MCF 10A (cell line): ENCODE results near the gene UHRF1. TPM values are rescaled to one million over a fixed set of nuclear protein-coding genes. Genes with fewer than 3 reads are reported as not detected.
"Not testable (repeated sequence)": the region's sequence is repeated elsewhere in the genome, so short reads cannot be mapped to it uniquely, and the experiment has no call there.

Experiments
- BruUV-seq: library from RNA; stranded (reverse); fragments of 400-500 nt; replicated peaks from 2 replicates; lab custom pipeline; 2021; lab: Mats Ljungman, UMichigan
- CTCF ChIA-PET: fragments of 300-600 bp; sonication (Branson Sonifier 250); formaldehyde crosslinking; extraction: SDS; loops from one replicate; lab custom pipeline; 2021; ENCODE audit warnings: antibody characterized with exemption, inconsistent platforms; lab: Yijun Ruan, JAX
- POLR2A ChIA-PET: fragments of 300-600, 350-650 bp; sonication (Branson Sonifier 250); formaldehyde crosslinking; extraction: SDS; loops from one replicate; lab custom pipeline; 2020; ENCODE audit warnings: antibody characterized with exemption, inconsistent platforms; lab: Yijun Ruan, JAX
- DNase-seq: peaks from one replicate; pipeline ENCODE4 v3.0.0-alpha.2; 2018; ENCODE audit not compliant: unreplicated experiment
- H3K27ac Mint-ChIP-seq: one replicate; pipeline ENCODE4 v1.8.0; 2022; ENCODE audit warnings: mild to moderate bottlenecking, low read depth, mixed read lengths; ENCODE audit not compliant: unreplicated experiment
- H3K27me3 Mint-ChIP-seq: one replicate; pipeline ENCODE4 v1.8.0; 2022; ENCODE audit warnings: mixed read lengths; ENCODE audit not compliant: insufficient read depth, unreplicated experiment
- H3K36me3 Mint-ChIP-seq: one replicate; pipeline ENCODE4 v1.8.0; 2022; ENCODE audit warnings: mild to moderate bottlenecking, moderate library complexity, mixed read lengths; ENCODE audit not compliant: insufficient read depth, unreplicated experiment
- H3K4me1 Mint-ChIP-seq: one replicate; pipeline ENCODE4 v1.8.0; 2022; ENCODE audit warnings: mixed read lengths; ENCODE audit not compliant: insufficient read depth, unreplicated experiment
- H3K4me3 Mint-ChIP-seq: one replicate; pipeline ENCODE4 v1.8.0; 2022; ENCODE audit warnings: mild to moderate bottlenecking, moderate library complexity, mixed read lengths; ENCODE audit not compliant: unreplicated experiment
- H3K9me3 Mint-ChIP-seq: one replicate; pipeline ENCODE4 v1.8.0; 2022; ENCODE audit warnings: mixed read lengths; ENCODE audit not compliant: unreplicated experiment
- intact Hi-C: fragments of 100-400 bp; cut with micrococcal nuclease; formaldehyde crosslinking; loops from 2 replicates; pipeline ENCODE4 v1.14.1; 2022
- total RNA-seq: library from RNA; stranded (reverse); gene quantifications from 2 replicates; pipeline ENCODE4 v1.2.3, GENCODE V29; 2022
- TF ChIP-seq, protein P1 (sequence below): fragments of 200-600 bp; IDR thresholded peaks from one replicate; pipeline ENCODE4 v1.8.0; 2022; ENCODE audit warnings: antibody characterized with exemption, mild to moderate bottlenecking; ENCODE audit not compliant: unreplicated experiment

Gene UHRF1
- total RNA-seq, 1 experiment from 2014 or later, result 16.0 TPM

DNA sequence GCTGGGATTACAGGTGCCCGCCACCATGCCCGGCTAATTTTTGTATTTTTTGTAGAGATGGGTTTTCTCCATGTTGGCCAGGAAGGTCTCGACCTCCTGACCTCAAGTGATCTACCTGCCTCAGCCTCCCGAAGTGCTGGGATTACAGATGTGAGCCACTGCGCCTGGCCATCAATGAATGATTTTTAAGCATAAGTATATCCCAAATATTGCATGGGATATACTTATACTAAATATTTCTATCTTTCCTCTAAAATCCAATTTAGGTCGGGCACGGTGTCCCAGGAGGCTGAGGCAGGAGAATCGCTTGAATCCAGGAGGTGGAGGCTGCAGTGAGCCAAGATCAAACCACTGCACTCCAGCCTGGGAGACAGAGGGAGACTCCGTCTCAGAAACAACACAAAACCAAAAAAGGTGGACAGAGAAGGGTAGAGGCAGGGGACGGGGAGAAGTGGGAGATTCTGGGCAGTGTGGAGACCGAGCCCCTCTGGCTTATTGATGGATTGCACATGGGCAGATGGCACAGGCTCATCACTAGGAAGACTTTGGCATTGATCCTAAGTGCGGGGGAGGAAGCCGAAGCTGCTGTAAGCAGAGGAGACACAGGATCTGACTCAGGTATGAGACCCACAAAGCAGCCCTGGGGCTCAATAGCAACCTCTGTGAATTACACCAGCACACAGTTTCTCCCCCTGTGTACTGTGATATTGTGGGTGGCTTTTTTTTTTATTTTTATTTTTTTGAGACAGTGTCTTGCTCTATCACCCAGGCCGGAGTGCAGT is 20.1 kb upstream of the UHRF1 start:
- BruUV-seq, result no TSS peak
- CTCF ChIA-PET, result interaction anchor here (0.6 kb wide), 1 partner anchor 17 kb away, joined by 4 read pairs; no protein-coding TSS in a partner anchor
- POLR2A ChIA-PET, result interaction anchor here (2.0 kb wide), 1 partner anchor 23 kb away, joined by 6 read pairs; no protein-coding TSS in a partner anchor

DNA sequence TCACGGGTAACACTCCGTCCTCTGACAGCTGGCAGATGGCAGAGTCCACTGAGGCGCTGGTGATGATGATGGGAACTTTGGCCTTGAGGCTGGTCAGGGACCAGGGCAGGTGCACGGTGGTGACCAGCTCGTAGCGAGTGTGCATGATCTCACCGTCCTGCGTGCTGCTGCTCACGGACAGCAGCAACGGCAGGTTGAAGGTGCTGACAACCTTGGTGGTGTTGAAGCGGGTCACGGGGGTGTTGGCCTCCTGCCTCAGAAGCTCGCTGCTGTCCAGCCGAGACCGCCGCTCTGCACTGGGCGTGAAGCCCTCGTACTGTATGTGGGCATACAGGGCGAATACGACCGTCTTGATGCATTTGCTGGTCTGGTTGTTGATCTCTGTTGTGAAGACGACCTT is 18.2 kb upstream of the UHRF1 start:
- intact Hi-C loops, result no loop called here
- ChIA-PET CTCF (interaction anchor here (0.8 kb wide), 1 partner anchor 18 kb away, joined by 4 read pairs; no protein-coding TSS in a partner anchor), POLR2A (no interaction called here)
- TF ChIP-seq, protein P1, sequence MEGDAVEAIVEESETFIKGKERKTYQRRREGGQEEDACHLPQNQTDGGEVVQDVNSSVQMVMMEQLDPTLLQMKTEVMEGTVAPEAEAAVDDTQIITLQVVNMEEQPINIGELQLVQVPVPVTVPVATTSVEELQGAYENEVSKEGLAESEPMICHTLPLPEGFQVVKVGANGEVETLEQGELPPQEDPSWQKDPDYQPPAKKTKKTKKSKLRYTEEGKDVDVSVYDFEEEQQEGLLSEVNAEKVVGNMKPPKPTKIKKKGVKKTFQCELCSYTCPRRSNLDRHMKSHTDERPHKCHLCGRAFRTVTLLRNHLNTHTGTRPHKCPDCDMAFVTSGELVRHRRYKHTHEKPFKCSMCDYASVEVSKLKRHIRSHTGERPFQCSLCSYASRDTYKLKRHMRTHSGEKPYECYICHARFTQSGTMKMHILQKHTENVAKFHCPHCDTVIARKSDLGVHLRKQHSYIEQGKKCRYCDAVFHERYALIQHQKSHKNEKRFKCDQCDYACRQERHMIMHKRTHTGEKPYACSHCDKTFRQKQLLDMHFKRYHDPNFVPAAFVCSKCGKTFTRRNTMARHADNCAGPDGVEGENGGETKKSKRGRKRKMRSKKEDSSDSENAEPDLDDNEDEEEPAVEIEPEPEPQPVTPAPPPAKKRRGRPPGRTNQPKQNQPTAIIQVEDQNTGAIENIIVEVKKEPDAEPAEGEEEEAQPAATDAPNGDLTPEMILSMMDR, result no peak
- H3K4me1 Mint-ChIP-seq, result peaks cover 6% of the 10 kb centered on the region
- H3K4me3 Mint-ChIP-seq, result no peak overlapping the region
- H3K27me3 Mint-ChIP-seq, result no peaks in the 10 kb centered on the region
- no peak for DNase-seq
- no peak overlapping the region for H3K27ac Mint-ChIP-seq
- BruUV-seq, result no TSS peak
- peaks cover 5% of the 10 kb centered on the region for H3K36me3 Mint-ChIP-seq
- H3K9me3 Mint-ChIP-seq, result no peaks in the 10 kb centered on the region

More for the DNA sequence above, 20.1 kb upstream of the UHRF1 start:
- Mint-ChIP-seq H3K4me3 (no peak overlapping the region), H3K4me1 (peaks cover 6% of the 10 kb centered on the region), H3K27me3 (no peaks in the 10 kb centered on the region), H3K36me3 (no peaks in the 10 kb centered on the region), H3K9me3 (no peaks in the 10 kb centered on the region), H3K27ac (no peak overlapping the region)
- DNase-seq, result peak; percentile 99
- intact Hi-C loops, result loop anchor here (2.0 kb wide), 1 partner anchor 16 kb away; no protein-coding TSS in a partner anchor
- TF ChIP-seq, protein P1, result no peak

DNA sequence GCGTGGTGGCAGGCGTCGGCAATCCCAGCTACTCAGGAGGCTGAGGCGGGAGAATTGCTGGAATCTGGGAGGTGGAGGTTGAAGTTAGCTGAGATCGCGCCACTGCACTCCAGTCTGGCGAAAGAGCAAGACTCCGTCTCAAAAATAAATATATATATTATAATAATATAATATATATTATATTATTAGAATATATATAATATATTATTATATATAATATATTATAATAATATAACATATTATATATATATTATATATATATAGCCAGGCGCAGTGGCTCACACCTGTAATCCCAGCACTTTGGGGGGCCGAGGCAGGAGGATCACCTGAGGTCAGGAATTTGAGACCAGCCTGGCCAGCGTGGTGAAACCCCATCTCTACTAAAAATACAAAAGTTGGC is 16.3 kb upstream of the UHRF1 start:
- H3K36me3 Mint-ChIP-seq, POLR2A ChIA-PET, DNase-seq, H3K9me3 Mint-ChIP-seq, H3K27me3 Mint-ChIP-seq, H3K4me3 Mint-ChIP-seq, intact Hi-C loops, BruUV-seq, CTCF ChIA-PET, H3K27ac Mint-ChIP-seq: not testable (repeated sequence)
- peaks cover 13% of the 10 kb centered on the region for H3K4me1 Mint-ChIP-seq

DNA sequence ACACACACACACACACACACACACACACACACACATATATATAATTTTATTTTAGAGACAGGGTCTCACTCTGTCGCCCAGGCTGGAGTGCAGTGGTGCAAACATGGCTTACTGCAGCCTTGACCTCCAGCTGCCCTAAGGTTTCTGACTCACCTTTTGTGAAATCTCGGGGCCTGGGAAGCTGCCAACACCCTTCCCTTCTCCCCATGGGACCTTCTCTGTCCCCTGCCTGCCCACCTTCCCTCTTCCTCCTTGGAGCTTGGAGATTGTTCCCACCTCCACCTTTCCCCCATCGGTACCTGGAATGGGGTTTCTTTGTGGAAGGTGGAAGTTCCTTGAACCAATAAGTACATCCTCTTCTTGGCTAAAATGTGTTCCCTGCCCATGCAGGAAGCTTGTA is 12.9 kb upstream of the UHRF1 start:
- Mint-ChIP-seq H3K27me3 (no peaks in the 10 kb centered on the region), H3K36me3 (peaks cover 7% of the 10 kb centered on the region), H3K27ac (no peak overlapping the region), H3K4me1 (peaks cover 7% of the 10 kb centered on the region), H3K9me3 (no peaks in the 10 kb centered on the region), H3K4me3 (no peak overlapping the region)
- CTCF ChIA-PET, result interaction anchor here (0.5 to 1.2 kb wide), 3 partner anchors 23 to 133 kb away, joined by 3 to 5 read pairs (median 4); no protein-coding TSS in a partner anchor
- TF ChIP-seq, protein P1, result no peak
- POLR2A ChIA-PET, result interaction anchor here (0.6 to 1.8 kb wide), 8 partner anchors 9 to 89 kb away, joined by 3 to 5 read pairs (median 4); partner anchors contain the start of gene UHRF1
- BruUV-seq, result no TSS peak
- DNase-seq, result peak; percentile 90
- intact Hi-C loops, result no loop called here
